ENCODE data around the gene PMF1. TPM values are rescaled to one million over a fixed set of nuclear protein-coding genes. Genes with fewer than 3 reads are reported as not detected.

Gene PMF1
- total RNA-seq, 2 donors from 2014 or later, result 122 to 127 TPM

- Mint-ChIP-seq H3K4me1 (ENCODE audit: low read depth) (peaks cover 21% of the 10 kb centered on the region), H3K36me3 (ENCODE audit: insufficient read depth in 2 of 2) (peaks cover 0 to 6% of the 10 kb centered on the region in 2 donors), H3K27ac (no peak overlapping the region), H3K9me3 (no peaks in the 10 kb centered on the region), H3K27me3 (ENCODE audit: low read depth) (peaks cover 8% of the 10 kb centered on the region), H3K4me3 (peak overlapping the region; percentile 1 to 20)
- DNase-seq (no peak), ATAC-seq (replicated peaks in 1 of 2) (no peak)
Observed at GRCh38 chr1:156246241-156246780, 33.5 kb downstream of the PMF1 start.

DNA sequence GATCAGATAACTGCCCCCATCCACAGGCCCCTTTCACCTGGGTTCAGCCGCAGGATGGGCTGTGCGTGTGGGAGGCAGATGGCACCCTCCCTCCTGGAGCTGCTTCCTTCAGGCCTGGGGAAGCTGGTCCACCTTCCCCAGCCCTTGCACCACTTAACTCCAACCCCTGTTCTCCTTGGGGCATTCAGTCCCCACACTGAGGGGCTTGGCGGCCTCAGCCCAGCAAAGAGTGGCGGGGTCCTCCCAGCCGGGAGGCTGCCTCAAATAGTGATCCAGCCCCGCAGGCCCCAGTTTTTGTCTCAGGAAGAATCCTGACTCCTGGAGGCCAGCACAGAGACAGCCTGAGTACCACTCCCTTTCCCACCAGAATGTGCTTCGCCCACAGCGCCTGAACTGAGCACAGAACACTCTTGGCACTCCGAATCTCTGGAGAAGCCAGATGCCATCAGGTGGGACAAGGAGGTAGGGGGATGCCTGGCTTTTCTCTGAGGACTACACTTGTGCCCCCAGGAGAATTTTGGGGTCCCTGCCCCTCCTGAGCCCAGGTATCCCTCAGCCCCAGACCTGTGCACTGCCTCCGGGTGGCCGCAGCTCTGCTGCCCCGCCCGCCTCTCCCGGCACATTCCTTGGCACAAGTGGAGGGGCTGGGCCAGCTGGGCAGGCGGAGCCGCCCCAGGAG lies 34.1 kb downstream of the PMF1 start:
- H3K36me3 Mint-ChIP-seq (ENCODE audit: insufficient read depth in 2 of 2), result peaks cover 0 to 6% of the 10 kb centered on the region in 2 donors
- peaks cover 21% of the 10 kb centered on the region for H3K4me1 Mint-ChIP-seq (ENCODE audit: low read depth)
- DNase-seq, result no peak
- H3K4me3 Mint-ChIP-seq, result no peak overlapping the region
- no peaks in the 10 kb centered on the region for H3K9me3 Mint-ChIP-seq
- no peak for ATAC-seq (replicated peaks in 1 of 2)
- peaks cover 8% of the 10 kb centered on the region for H3K27me3 Mint-ChIP-seq (ENCODE audit: low read depth)
- no peak overlapping the region for H3K27ac Mint-ChIP-seq

DNA sequence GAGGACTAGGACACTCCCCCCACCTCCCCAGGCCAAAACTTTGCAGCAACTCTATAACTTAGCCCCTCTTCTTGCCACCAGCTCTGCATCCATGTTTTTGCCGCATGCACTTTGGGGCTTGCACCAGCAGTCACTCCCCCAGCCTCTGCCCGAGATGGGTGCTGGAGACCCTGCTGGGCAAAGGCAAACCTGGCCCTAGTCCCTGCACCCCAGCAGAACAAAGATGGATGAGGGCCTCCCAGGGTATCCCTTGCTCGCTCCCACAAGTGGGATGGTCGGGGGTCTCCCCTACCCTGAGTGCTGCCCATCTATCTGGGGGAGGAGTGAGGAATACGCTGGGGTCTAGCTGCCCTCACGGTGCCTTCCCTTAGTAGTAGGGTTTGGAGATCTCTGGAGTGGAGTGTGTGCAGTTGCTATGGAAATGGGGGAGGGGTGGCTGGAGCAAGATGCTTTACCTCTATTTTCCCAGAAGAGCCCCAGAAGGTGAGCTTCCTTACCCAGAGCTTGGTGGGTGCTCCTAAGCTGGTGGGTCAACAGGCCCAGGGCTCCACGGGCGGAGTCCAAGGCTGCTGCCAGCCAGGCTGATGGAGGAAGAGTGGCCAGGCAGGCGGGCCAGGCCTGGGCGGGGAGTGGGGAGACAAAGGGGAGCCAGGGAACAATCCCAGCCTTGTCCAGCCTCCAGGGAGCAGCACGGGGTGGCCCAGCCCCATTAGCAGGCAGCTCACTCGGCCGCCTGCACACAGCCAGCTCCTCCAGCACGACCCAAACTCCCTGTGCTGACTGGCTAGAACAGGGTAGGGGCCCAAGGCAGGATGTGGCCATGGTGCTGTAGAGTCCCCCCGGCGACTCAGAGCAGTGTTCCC lies 34.9 kb downstream of the PMF1 start, which contains the start of gene PAQR6:
TSS of gene PAQR6 (minus strand) at position 597 of the 863 bp plus-strand sequence. CDS start 1,325 bp downstream, outside the sequence.
- no peaks in the 10 kb centered on the region for H3K9me3 Mint-ChIP-seq
- H3K27me3 Mint-ChIP-seq (ENCODE audit: low read depth), result peaks cover 8% of the 10 kb centered on the region
- ATAC-seq (replicated peaks in 1 of 2), result no peak
- DNase-seq, result no peak
- H3K36me3 Mint-ChIP-seq (ENCODE audit: insufficient read depth in 2 of 2), result peaks cover 0 to 6% of the 10 kb centered on the region in 2 donors
- no peak within 1 kb of the TSS for H3K4me3 Mint-ChIP-seq
- H3K27ac Mint-ChIP-seq, result no peak within 1 kb of the TSS
- H3K4me1 Mint-ChIP-seq (ENCODE audit: low read depth), result peaks cover 21% of the 10 kb centered on the region

- ATAC-seq (replicated peaks in 1 of 2), result no peak
- H3K9me3 Mint-ChIP-seq, result no peaks in the 10 kb centered on the region
- no peak for DNase-seq
- H3K4me3 Mint-ChIP-seq, result no peak overlapping the region
- no peak overlapping the region for H3K27ac Mint-ChIP-seq
- peaks cover 21% of the 10 kb centered on the region for H3K4me1 Mint-ChIP-seq (ENCODE audit: low read depth)
- H3K36me3 Mint-ChIP-seq (ENCODE audit: insufficient read depth in 2 of 2), result peaks cover 0 to 10% of the 10 kb centered on the region in 2 donors
- peaks cover 8% of the 10 kb centered on the region for H3K27me3 Mint-ChIP-seq (ENCODE audit: low read depth)
Observed at GRCh38 chr1:156248323-156248683, 35.5 kb downstream of the PMF1 start.

DNA sequence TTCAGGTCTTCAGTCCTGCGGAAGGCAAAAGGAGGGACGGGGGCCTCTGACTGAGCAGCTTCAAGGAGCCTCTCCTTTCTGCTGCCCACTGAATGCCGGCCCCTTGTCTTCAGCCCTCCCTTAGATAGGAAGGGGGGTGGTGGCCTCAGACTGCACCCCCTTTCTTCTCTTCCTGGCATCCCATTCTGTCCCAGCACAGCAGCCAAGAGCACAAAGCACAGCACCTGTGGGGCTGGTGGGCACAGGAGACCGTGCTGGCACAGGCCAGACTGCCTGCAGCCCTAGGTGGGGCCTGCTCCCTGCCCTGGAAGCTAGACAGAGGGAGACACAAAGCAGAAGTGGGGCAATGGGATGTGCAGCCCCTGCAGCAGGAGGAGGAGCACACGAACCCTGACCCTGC lies 36.8 kb downstream of the PMF1 start:
- Mint-ChIP-seq H3K4me1 (ENCODE audit: low read depth) (peaks cover 15% of the 10 kb centered on the region), H3K27me3 (ENCODE audit: low read depth) (peaks cover 8% of the 10 kb centered on the region), H3K27ac (no peak overlapping the region), H3K4me3 (no peak overlapping the region), H3K36me3 (ENCODE audit: insufficient read depth in 2 of 2) (peaks cover 0 to 16% of the 10 kb centered on the region in 2 donors), H3K9me3 (no peaks in the 10 kb centered on the region)
- no peak for ATAC-seq (replicated peaks in 1 of 2)
- DNase-seq, result no peak

- H3K36me3 Mint-ChIP-seq (ENCODE audit: insufficient read depth in 2 of 2), result peaks cover 3 to 17% of the 10 kb centered on the region in 2 donors
- H3K4me3 Mint-ChIP-seq, result no peak overlapping the region
- H3K27me3 Mint-ChIP-seq (ENCODE audit: low read depth), result no peaks in the 10 kb centered on the region
- ATAC-seq (replicated peaks in 1 of 2), result no peak
- H3K9me3 Mint-ChIP-seq, result no peaks in the 10 kb centered on the region
- no peaks in the 10 kb centered on the region for H3K4me1 Mint-ChIP-seq (ENCODE audit: low read depth)
- H3K27ac Mint-ChIP-seq, result no peak overlapping the region
- no peak for DNase-seq
Observed at GRCh38 chr1:156251527-156251926, 38.7 kb downstream of the PMF1 start.

- no peaks in the 10 kb centered on the region for H3K27me3 Mint-ChIP-seq (ENCODE audit: low read depth)
- H3K36me3 Mint-ChIP-seq (ENCODE audit: insufficient read depth in 2 of 2), result peaks cover 3 to 19% of the 10 kb centered on the region in 2 donors
- no peaks in the 10 kb centered on the region for H3K9me3 Mint-ChIP-seq
- ATAC-seq (replicated peaks in 1 of 2) (no peak), DNase-seq (no peak)
- H3K4me1 Mint-ChIP-seq (ENCODE audit: low read depth), result no peaks in the 10 kb centered on the region
- H3K27ac Mint-ChIP-seq, result peak overlapping the region; percentile 6
- no peak overlapping the region for H3K4me3 Mint-ChIP-seq
Observed at GRCh38 chr1:156253634-156254033, 40.8 kb downstream of the PMF1 start.

DNA sequence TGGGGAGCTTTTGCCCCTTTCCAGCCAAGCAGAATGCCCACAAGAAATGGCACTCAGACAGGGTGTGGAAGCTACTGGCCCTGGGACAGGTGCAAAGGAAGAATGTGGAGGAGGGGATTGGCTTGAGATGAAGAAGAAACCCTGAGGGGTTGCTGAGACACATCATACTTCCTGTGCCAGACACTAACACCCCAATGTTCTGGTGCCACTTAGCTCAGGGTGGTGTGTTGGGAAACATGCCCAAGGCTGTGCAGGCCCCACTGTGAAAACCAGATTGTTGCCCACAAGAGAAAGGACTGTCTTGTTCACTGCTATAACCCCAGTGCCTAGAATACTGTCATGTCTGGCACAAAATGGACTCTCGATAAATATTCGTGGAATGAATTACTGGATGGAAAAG lies 44.9 kb downstream of the PMF1 start:
- H3K9me3 Mint-ChIP-seq, result no peaks in the 10 kb centered on the region
- H3K4me1 Mint-ChIP-seq (ENCODE audit: low read depth), result no peaks in the 10 kb centered on the region
- no peak overlapping the region for H3K27ac Mint-ChIP-seq
- no peak for ATAC-seq (replicated peaks in 1 of 2)
- H3K36me3 Mint-ChIP-seq (ENCODE audit: insufficient read depth in 2 of 2), result peaks cover 8 to 30% of the 10 kb centered on the region in 2 donors
- no peak for DNase-seq
- H3K27me3 Mint-ChIP-seq (ENCODE audit: low read depth), result no peaks in the 10 kb centered on the region
- H3K4me3 Mint-ChIP-seq, result no peak overlapping the region

DNA sequence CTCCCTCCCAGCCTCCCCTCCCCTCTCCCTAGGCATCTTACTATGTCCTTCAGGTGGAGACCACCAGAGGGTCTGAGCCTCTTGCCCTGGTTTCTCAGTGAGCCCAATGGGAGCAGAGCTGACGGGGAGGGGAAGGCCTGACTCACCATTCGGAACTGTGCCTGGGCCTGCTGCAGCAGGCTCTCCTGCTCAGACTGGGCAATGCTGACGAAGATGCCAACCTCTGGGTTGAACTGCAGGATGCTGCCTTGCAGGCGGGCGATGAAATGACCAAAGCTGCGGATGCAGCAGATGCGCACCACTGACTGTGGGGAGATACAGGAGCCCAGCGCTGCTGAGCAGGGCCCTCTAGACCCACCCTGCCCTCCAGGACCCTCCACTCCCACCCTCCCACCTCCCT lies 46.1 kb downstream of the PMF1 start:
- DNase-seq (no peak), ATAC-seq (replicated peaks in 1 of 2) (no peak)
- H3K27me3 Mint-ChIP-seq (ENCODE audit: low read depth), result no peaks in the 10 kb centered on the region
- H3K4me1 Mint-ChIP-seq (ENCODE audit: low read depth), result no peaks in the 10 kb centered on the region
- no peaks in the 10 kb centered on the region for H3K9me3 Mint-ChIP-seq
- no peak overlapping the region for H3K27ac Mint-ChIP-seq
- H3K36me3 Mint-ChIP-seq (ENCODE audit: insufficient read depth in 2 of 2), result peaks cover 10 to 32% of the 10 kb centered on the region in 2 donors
- no peak overlapping the region for H3K4me3 Mint-ChIP-seq

GRCh38 chr1:156259805-156260204 lies 47.0 kb downstream of the PMF1 start:
- ATAC-seq (replicated peaks in 1 of 2) (no peak), DNase-seq (no peak)
- no peaks in the 10 kb centered on the region for H3K9me3 Mint-ChIP-seq
- H3K4me3 Mint-ChIP-seq, result no peak overlapping the region
- no peaks in the 10 kb centered on the region for H3K4me1 Mint-ChIP-seq (ENCODE audit: low read depth)
- no peaks in the 10 kb centered on the region for H3K27me3 Mint-ChIP-seq (ENCODE audit: low read depth)
- peak overlapping the region; percentile 44 for H3K27ac Mint-ChIP-seq
- H3K36me3 Mint-ChIP-seq (ENCODE audit: insufficient read depth in 2 of 2), result peaks cover 14 to 31% of the 10 kb centered on the region in 2 donors

DNA sequence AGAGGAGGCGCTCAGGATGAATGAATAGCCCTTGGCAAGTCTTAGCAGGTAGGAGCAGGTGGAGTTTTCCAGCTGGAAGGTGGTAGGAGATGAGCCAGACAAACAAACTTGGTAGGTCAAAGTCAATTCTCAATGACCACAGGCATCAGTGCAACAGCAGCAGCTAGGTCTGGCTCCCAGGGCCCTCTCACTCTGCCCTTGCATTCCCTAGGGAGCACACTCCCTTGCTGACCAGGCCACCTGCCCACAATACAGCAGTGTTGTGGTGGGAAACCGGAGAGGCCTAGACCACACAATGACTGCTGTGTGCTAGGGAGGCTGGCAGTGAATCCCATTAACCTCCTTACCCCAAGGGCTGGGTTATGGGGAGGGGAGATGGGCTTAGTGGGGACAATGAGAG lies 48.1 kb downstream of the PMF1 start:
- no peak overlapping the region for H3K27ac Mint-ChIP-seq
- ATAC-seq (replicated peaks in 1 of 2) (no peak), DNase-seq (no peak)
- H3K36me3 Mint-ChIP-seq (ENCODE audit: insufficient read depth in 2 of 2), result peaks cover 17 to 39% of the 10 kb centered on the region in 2 donors
- H3K4me3 Mint-ChIP-seq, result no peak overlapping the region
- no peaks in the 10 kb centered on the region for H3K4me1 Mint-ChIP-seq (ENCODE audit: low read depth)
- no peaks in the 10 kb centered on the region for H3K27me3 Mint-ChIP-seq (ENCODE audit: low read depth)
- no peaks in the 10 kb centered on the region for H3K9me3 Mint-ChIP-seq

GRCh38 chr1:156262461-156263287 lies 49.9 kb downstream of the PMF1 start:
- Mint-ChIP-seq H3K4me3 (no peak overlapping the region), H3K27me3 (ENCODE audit: low read depth) (no peaks in the 10 kb centered on the region), H3K4me1 (ENCODE audit: low read depth) (no peaks in the 10 kb centered on the region), H3K27ac (peak overlapping the region; percentile 3), H3K36me3 (ENCODE audit: insufficient read depth in 2 of 2) (peaks cover 22 to 53% of the 10 kb centered on the region in 2 donors), H3K9me3 (no peaks in the 10 kb centered on the region)
- no peak for DNase-seq
- peak; percentile 72 to 74 for ATAC-seq (replicated peaks in 1 of 2)
